ENCODE data around the gene ESPNL. TPM values are rescaled to one million over a fixed set of nuclear protein-coding genes. Genes with fewer than 3 reads are reported as not detected.

ESPNL gene
- total RNA-seq, 1 donor, result 1.3 TPM

DNA sequence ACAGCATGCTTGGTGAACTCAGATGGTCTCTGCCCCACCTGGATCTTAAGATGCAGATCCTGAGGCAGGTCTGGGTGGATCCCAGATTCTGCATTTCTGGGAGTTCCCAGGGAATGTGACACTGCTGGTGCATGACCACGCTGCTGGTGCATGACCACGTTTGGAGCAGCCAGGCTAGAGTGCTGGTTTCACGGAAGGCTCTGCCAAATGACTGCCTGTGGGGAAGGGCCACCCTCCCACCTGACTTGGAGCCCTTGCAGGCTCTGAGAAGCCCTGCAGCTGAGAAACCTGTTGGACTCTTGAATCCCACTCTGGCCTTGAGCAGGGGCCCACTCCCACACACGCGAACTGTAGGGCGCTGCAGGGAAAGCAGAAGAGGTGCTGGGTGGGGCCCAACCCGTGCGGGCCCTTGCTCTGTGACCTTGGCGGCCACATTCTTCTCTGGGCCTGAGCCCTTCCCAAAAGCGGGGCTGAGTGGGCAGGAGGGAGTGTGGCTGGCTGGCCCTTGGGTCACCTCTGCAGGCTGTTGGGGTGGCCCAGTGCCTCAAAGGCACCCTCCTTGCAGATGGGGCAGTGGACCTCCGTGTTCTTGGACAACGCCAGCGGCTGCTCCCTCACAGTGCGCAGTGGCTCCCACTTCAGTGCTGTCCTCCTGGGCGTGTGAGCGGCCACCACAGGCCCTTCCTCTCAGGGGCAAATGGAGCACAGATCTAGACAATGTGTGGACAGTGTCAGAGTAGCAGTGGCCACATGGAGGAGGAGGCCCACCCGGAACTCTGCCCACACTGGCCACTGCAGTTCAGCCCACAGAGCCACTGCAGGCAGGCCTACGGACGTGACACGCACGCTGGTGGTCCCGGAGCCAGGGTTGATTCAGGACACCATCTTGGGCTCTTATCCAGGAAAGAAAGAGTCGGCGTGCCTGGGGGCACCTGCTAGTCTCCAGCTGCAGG, 66.5 kb downstream of the ESPNL start:
- DNase-seq (ENCODE audit: low read depth), result no peak
- no peak overlapping the region for H3K4me3 ChIP-seq (ENCODE audit: low read depth, low read length)
- TF ChIP-seq, protein P1, sequence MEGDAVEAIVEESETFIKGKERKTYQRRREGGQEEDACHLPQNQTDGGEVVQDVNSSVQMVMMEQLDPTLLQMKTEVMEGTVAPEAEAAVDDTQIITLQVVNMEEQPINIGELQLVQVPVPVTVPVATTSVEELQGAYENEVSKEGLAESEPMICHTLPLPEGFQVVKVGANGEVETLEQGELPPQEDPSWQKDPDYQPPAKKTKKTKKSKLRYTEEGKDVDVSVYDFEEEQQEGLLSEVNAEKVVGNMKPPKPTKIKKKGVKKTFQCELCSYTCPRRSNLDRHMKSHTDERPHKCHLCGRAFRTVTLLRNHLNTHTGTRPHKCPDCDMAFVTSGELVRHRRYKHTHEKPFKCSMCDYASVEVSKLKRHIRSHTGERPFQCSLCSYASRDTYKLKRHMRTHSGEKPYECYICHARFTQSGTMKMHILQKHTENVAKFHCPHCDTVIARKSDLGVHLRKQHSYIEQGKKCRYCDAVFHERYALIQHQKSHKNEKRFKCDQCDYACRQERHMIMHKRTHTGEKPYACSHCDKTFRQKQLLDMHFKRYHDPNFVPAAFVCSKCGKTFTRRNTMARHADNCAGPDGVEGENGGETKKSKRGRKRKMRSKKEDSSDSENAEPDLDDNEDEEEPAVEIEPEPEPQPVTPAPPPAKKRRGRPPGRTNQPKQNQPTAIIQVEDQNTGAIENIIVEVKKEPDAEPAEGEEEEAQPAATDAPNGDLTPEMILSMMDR (IDR thresholded peaks at IDR 0.05; ENCODE audit: insufficient read depth, low read depth, low read length), result no peak

DNA sequence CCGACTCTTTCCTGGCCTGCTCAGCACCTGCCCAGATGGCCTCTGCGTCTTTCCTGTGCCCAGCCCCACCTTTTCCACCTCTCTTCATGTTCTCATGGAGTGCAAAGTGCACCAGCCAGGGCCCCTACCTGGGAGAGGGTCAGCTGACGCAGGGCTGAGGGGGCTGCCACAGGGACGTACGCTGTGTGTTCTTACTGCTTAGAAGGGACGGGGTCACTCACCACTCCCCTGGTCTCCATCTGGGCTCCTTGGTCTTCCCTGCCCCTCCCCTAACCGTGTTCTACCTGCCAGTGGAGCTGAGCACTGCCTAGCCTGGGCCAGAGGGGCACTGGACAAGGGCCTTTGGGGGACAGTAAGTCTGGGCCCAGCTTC, 67.2 kb downstream of the ESPNL start:
- TF ChIP-seq, protein P1 (IDR thresholded peaks at IDR 0.05; ENCODE audit: insufficient read depth, low read depth, low read length), result no peak
- DNase-seq (ENCODE audit: low read depth), result no peak

DNA sequence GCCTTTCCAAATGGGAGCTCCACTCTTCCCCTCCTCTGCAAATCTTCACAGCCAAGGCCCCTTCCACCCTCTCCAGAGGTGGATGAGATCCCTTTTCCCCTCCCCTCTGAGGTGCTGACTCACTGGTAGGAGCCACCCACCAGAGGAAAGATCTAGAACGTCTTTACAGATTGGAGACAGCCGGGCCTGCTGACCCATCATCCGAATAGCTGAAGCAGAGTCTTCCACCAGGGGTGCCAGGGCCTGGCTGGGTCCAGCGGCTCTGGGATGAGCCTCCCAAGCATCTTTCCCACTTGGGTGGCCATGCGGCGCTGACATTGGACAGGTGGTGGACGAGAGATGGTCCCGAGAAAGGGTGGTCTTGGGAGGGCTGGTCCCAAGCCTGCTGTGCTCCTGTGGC, 67.6 kb downstream of the ESPNL start:
- H3K4me3 ChIP-seq (ENCODE audit: low read depth, low read length), result no peak overlapping the region
- DNase-seq (ENCODE audit: low read depth), result no peak
- TF ChIP-seq, protein P1 (IDR thresholded peaks at IDR 0.05; ENCODE audit: insufficient read depth, low read depth, low read length), result no peak

More for the DNA sequence above, 67.2 kb downstream of the ESPNL start:
- H3K4me3 ChIP-seq (ENCODE audit: low read depth, low read length), result no peak overlapping the region

DNA sequence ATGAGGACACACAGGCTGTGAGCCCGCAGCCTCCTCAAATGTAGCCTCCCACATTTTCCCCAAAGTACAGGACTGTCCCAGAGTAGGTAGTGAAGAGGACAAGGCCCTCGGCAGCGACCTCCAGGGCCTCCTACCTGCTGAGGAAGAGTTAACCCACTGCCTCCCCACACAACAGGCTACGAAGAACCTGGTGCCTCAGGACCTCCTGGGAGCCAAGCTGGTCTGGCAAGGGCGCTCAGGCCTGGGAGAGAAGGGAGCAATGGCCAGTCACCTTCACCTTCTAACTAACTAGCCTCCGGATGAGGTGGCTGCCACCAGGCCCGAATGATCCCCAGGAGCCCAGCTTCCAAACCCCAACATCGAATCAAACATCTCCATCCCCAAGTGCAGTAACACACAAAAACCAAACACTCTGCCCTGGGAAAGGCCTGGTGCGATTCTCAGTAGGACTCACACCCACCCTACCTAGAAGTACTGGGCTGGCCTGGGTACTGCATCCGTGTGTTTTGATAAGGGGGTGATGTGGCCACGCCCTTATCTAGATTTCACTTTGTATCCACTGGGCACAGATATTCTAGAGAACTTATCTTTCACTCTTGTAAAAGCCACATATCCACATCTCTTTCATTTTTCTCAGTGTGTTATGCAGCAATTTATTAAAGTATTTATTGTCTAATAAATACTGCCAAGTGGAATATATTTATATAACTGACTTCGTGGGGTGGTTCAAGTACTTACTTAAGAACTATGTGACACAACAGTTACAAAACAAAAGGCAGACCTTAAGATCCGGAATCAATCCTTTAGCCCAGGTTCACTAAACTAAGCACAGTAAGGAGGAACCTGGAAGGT, 68.3 kb downstream of the ESPNL start:
- H3K4me3 ChIP-seq (ENCODE audit: low read depth, low read length), result no peak overlapping the region
- no peak for DNase-seq (ENCODE audit: low read depth)
- TF ChIP-seq, protein P1 (IDR thresholded peaks at IDR 0.05; ENCODE audit: insufficient read depth, low read depth, low read length), result no peak

DNA sequence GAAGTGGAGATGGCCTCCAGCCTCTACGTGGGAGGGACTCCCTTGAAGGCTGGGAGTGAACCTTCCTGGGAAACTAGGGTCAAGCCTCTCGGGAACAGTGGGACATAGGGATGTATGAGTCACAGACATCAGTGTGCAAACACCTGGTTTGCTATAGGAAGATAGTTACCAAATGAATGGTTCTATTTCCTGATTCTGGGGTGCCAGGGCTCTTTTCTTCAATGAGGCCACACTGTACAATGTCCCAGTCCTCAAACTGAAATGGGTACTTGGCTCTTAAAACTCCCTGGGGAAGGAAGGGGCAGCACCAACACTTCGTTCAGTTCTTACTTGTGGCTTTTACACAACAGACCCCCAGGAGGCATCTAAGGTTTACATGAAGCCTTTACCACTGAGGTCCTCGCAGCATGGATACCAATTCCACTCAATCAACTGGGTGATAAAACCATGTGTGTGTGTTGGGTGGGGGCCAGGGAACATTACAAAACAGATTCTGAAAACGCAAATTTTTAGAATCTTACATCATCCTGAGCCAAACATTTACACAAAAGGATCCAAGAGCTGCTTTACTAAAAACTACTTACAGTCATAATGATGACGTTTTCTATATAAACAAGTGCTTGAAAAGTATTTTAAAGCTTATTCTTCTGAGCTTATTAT, 69.0 kb downstream of the ESPNL start:
- DNase-seq (ENCODE audit: low read depth), result peak; percentile 96
- TF ChIP-seq, protein P1 (IDR thresholded peaks at IDR 0.05; ENCODE audit: insufficient read depth, low read depth, low read length), result no peak
- no peak overlapping the region for H3K4me3 ChIP-seq (ENCODE audit: low read depth, low read length)

DNA sequence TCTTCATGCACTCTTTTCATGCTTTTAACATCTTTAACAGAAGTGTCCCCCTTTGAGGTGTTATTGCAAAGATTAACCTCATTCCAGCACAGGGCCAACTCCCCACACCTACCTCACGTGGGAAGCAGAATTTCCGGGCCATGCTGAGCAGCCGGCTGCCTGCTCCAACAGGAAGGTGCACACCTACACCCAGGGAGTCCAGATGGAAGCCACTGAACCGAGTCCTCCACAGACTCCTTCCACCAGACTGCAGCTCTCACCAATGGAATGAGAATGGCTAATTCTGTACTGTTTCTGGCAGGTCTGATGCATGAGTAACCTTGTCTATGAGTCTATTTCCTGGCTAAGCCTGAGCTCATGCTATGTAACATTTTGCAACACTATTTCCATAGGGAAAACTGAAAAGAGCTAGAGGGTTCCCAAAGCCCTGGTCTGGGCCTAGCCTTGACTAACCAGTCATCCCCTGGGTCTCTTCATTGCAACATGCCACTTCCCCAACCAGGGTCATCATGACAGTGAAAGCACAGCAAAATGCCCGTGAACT, 69.6 kb downstream of the ESPNL start:
- TF ChIP-seq, protein P1 (IDR thresholded peaks at IDR 0.05; ENCODE audit: insufficient read depth, low read depth, low read length), result no peak
- H3K4me3 ChIP-seq (ENCODE audit: low read depth, low read length), result no peak overlapping the region
- peak; percentile 94 for DNase-seq (ENCODE audit: low read depth)
